ENCODE measurements around the gene CDC42. TPM values are rescaled to one million over a fixed set of nuclear protein-coding genes. Genes with fewer than 3 reads are reported as not detected.

The CDC42 gene
- total RNA-seq, 4 donors from 2014 or later: 153 to 332 (median 228) TPM

DNA sequence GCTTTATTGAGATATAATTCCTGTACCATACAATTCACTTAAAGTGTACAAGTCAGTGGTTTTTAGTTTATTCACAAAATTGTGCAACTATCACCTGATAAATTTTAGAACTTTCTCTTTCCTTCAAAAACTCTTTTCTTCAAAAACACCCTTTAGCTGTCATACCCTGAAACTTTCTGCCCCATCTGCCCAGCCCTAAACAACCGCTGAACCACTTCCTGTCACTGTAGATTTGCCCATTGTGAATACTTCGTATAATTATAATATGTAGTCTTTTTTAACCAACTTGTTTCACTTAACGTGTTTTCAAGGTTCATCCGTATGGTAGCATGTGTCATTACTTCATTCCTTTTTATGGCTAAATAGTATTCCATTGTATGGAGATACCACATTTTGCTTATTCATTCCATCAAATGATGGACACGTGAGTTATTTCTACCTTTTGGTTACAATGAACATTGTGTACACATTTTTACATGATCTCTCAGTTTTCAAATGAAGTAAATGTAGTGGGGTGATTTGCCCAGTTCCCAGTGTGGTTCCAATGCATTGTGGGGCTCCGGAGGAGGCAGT, 52.4 kb downstream of the CDC42 start:
- TF ChIP-seq, protein P1, sequence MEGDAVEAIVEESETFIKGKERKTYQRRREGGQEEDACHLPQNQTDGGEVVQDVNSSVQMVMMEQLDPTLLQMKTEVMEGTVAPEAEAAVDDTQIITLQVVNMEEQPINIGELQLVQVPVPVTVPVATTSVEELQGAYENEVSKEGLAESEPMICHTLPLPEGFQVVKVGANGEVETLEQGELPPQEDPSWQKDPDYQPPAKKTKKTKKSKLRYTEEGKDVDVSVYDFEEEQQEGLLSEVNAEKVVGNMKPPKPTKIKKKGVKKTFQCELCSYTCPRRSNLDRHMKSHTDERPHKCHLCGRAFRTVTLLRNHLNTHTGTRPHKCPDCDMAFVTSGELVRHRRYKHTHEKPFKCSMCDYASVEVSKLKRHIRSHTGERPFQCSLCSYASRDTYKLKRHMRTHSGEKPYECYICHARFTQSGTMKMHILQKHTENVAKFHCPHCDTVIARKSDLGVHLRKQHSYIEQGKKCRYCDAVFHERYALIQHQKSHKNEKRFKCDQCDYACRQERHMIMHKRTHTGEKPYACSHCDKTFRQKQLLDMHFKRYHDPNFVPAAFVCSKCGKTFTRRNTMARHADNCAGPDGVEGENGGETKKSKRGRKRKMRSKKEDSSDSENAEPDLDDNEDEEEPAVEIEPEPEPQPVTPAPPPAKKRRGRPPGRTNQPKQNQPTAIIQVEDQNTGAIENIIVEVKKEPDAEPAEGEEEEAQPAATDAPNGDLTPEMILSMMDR (IDR thresholded peaks at IDR 0.05; ENCODE audit: low read depth): no peak

DNA sequence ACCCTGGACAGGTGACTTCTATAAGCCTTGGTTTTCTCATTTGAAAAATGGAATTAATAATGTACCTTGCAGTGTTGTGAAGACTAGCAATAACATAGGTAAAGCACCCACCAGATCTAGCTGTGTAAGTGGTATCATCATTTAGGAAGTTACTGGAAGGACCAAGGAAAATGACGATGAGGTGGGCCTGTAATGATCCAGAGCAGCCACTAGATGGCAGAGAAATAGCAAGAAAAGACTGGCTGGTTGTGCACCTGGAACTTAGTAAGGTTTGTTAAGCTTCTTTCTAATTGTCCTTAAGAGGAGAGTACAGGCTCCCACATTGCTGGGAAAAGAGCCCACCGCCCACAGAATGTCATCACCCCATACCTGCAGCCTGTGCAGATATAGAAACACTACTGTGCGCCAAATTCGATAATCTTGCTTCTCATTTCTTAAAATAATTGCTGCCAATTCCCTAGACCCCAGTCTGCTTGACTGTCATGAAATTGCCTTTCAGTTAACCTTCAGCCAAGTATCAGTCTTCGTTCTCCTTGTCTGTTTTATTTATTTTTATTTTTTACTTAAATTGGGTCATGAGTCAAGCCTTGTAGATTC, 53.2 kb downstream of the CDC42 start:
- TF ChIP-seq, protein P1 (IDR thresholded peaks at IDR 0.05; ENCODE audit: low read depth): no peak

DNA sequence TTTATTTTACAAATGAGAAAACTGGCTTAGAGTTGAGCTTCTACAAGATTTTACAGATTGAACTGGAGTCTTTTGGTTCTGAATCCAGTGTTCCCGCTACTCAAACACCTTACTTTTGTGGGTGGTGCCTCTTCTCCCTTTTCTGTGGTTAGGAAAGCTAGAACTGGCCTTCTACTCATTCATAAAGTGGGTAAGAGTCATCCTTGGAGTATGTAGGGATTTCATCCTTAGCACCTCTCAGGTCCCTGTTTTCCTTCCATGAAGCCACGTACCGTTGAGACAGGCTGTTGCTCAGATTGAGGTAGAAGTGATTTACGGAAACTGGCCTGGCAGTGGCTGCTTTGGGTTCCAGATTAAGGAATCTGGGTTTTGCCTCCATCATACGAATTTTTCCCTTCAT, 54.6 kb downstream of the CDC42 start:
- TF ChIP-seq, protein P1 (IDR thresholded peaks at IDR 0.05; ENCODE audit: low read depth): no peak

DNA sequence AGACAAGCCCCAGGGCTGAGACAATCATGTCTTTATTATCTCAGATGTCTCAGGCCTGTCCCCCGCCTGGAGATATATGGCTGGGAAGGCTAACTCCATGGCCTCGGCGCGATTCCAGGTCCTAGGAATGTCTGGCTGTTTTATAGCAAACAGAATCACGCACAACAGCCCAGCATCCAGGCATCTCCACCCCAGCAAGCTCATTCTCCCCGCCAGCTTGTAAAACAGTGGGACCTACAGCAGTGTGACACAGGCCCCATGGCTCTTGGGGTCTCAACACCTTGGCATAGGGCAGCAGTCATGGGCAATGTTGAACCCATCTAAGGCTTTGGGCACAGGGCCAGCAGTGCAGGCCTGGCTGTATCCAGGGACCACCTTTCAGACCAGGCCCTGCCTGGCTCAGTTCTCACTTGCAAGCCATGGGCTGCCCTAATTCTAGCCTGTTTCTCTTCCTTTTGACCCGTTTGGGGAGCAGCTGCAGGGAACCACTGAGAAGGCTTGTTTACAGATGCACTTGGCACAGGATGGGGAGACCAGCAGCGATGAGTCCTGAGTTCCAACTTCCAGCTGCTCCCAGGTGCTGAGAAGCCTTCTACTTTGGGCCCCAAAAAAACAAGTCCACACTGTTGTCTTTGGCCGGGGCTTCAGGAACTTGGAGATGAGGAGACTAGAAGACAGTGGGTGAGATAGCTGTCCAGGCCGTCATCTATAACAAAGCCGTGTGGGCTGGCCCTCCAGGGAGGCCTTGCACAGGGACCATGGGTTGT, 56.0 kb downstream of the CDC42 start:
- TF ChIP-seq, protein P1 (IDR thresholded peaks at IDR 0.05; ENCODE audit: low read depth): no peak

DNA sequence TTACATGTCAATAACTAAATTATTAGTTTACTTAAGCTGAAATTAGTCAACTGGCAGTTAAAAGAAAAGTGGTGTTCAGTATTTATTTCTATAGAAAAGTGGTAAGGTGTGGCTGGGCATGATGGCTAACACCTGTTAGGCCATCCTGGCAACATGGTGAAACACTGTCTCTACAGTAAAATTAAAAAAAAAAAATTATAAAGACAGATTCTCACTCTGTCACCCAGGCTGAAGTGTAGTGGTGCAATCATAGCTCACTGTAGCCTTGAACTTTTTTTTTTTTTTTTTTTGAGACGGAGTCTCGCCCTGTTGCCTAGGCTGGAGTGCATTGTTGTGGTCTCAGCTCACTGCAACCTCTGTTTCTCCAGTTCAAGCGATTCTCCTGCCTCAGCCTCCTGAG, 57.5 kb downstream of the CDC42 start:
- TF ChIP-seq, protein P1 (IDR thresholded peaks at IDR 0.05; ENCODE audit: low read depth): no peak

DNA sequence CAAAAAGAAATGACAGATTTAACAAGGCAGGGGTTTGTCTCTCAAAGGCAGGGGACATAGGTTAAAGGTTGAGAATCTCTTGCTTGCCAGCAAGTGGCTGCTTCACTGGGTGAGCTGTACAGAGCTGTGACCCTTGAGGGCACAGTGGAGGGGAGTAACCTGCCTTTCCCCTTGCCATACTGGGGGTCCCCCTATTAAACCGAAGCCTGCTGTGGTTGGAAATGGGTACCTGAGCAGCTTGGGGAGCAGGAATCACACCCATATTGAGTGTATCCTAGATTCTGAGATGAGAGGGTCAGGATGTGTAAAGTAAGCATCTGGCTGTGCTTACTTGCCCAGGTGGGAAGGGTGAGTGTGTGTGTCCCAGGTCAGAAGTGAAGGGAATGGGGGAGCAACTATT, 58.6 kb downstream of the CDC42 start:
- TF ChIP-seq, protein P1 (IDR thresholded peaks at IDR 0.05; ENCODE audit: low read depth): no peak

DNA sequence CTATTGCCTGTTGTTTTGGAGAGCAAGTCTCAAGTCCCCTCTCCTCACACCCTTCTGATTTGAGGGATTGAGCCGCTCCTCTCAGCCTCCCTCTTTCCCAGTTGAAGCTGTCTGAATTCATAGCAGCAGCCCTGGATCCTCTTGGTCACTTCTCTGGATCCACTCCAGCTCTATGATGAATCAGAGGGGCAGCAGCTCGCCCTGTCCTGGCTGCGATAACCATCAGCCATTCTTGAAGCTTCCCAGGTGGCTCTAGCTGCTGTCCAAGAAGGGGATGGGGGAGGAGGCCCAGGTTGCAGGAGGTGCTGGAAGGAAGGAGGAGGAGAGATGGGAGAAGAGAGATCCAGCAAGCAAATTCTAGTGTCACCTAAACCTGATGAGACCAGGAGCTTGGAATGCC, 59.1 kb downstream of the CDC42 start:
- TF ChIP-seq, protein P1 (IDR thresholded peaks at IDR 0.05; ENCODE audit: low read depth): no peak
